HL-60 (cell line): ENCODE data around the gene CDK8.

Source experiments
- CTCF ChIP-seq: IDR thresholded peaks from one replicate; pipeline ENCODE4 v1.5.1; 2011; ENCODE audit warnings: low read length, control low read depth, inconsistent platforms; ENCODE audit not compliant: insufficient read depth
- POLR2AphosphoS5 ChIP-seq: IDR thresholded peaks from 2 replicates; pipeline ENCODE4 v1.6.1; 2012; ENCODE audit warnings: low read depth
- REST ChIP-seq: IDR thresholded peaks from 2 replicates; pipeline ENCODE4 v1.6.1; 2012; ENCODE audit warnings: low read depth; ENCODE audit not compliant: insufficient replicate concordance

- TF ChIP-seq CTCF (no peak), POLR2AphosphoS5 (no peak), REST (no peak)
Measured at GRCh38 chr13:26436914-26437313, 183.0 kb downstream of the CDK8 start.
